Measurements from ENCODE around the gene NR2C2AP.
"Not testable (repeated sequence)": the region's sequence is repeated elsewhere in the genome, so short reads cannot be mapped to it uniquely, and the experiment has no call there.

Gene NR2C2AP

GRCh38 chr19:19203012-19203856 lies at the start of gene NR2C2AP:
Gene NR2C2AP, minus strand, starts transcription at chr19:19203414. Its CDS starts 354 bp downstream, at chr19:19203060.
- peak; percentile 90 for DNase-seq

- DNase-seq: no peak
Measured at GRCh38 chr19:19250196-19250801, 47.1 kb upstream of the NR2C2AP start.

GRCh38 chr19:19240476-19240875 lies 37.3 kb upstream of the NR2C2AP start:
- no peak for DNase-seq

- DNase-seq: no peak
Measured at GRCh38 chr19:19239675-19240074, 36.5 kb upstream of the NR2C2AP start.

GRCh38 chr19:19238126-19238894 lies 35.1 kb upstream of the NR2C2AP start:
- no peak for DNase-seq

GRCh38 chr19:19236173-19236572 lies 33.0 kb upstream of the NR2C2AP start:
- no peak for DNase-seq

GRCh38 chr19:19234220-19234816 lies 31.1 kb upstream of the NR2C2AP start:
- DNase-seq: no peak

GRCh38 chr19:19232261-19232721 lies 29.1 kb upstream of the NR2C2AP start:
- DNase-seq: no peak

- no peak for DNase-seq
Measured at GRCh38 chr19:19230999-19231398, 27.8 kb upstream of the NR2C2AP start.

- no peak for DNase-seq
Measured at GRCh38 chr19:19229701-19230100, 26.5 kb upstream of the NR2C2AP start.

GRCh38 chr19:19227217-19227616 lies 24.0 kb upstream of the NR2C2AP start:
- no peak for DNase-seq

GRCh38 chr19:19226663-19227062 lies 23.4 kb upstream of the NR2C2AP start:
- DNase-seq: no peak

- no peak for DNase-seq
Measured at GRCh38 chr19:19226204-19226603, 23.0 kb upstream of the NR2C2AP start.

GRCh38 chr19:19224852-19225494 lies 21.8 kb upstream of the NR2C2AP start:
- DNase-seq: peak; percentile 67

- no peak for DNase-seq
Measured at GRCh38 chr19:19224150-19224851, 21.1 kb upstream of the NR2C2AP start.

- no peak for DNase-seq
Measured at GRCh38 chr19:19223636-19224035, 20.4 kb upstream of the NR2C2AP start.

GRCh38 chr19:19223060-19223459 lies 19.8 kb upstream of the NR2C2AP start:
- DNase-seq: no peak

- DNase-seq: not testable (repeated sequence)
Measured at GRCh38 chr19:19221000-19221399, 17.8 kb upstream of the NR2C2AP start.

GRCh38 chr19:19218911-19219310 lies 15.7 kb upstream of the NR2C2AP start:
- no peak for DNase-seq

- DNase-seq: no peak
Measured at GRCh38 chr19:19217099-19217498, 13.9 kb upstream of the NR2C2AP start.

- no peak for DNase-seq
Measured at GRCh38 chr19:19215792-19216191, 12.6 kb upstream of the NR2C2AP start.

GRCh38 chr19:19214892-19215291 lies 11.7 kb upstream of the NR2C2AP start:
- peak; percentile 11 for DNase-seq
